ENCODE results near the gene ITPR3.

- TF ChIP-seq SP2 (CRISPR knock-in tag; IDR thresholded peaks at IDR 0.05) (no peak), ZNF24 (IDR thresholded peaks at IDR 0.05) (no peak), ZNF251 (CRISPR knock-in tag; IDR thresholded peaks at IDR 0.05) (no peak), ZNF263 (CRISPR knock-in tag; IDR thresholded peaks at IDR 0.05) (no peak)
These were observed 25.9 kb upstream of the ITPR3 start for GRCh38 chr6:33595001-33595846.

Measured in HepG2 (cell line).